Measurements from ENCODE around the gene C17orf67. TPM values are rescaled to one million over a fixed set of nuclear protein-coding genes. Genes with fewer than 3 reads are reported as not detected.

Gene C17orf67
- total and polyA plus RNA-seq, 9 of the 15 experiments (the other 6 are each of a cell fraction or from before 2014, with no cell fraction given) = 0.07 to 1.7 (median 0.59) TPM

DNA sequence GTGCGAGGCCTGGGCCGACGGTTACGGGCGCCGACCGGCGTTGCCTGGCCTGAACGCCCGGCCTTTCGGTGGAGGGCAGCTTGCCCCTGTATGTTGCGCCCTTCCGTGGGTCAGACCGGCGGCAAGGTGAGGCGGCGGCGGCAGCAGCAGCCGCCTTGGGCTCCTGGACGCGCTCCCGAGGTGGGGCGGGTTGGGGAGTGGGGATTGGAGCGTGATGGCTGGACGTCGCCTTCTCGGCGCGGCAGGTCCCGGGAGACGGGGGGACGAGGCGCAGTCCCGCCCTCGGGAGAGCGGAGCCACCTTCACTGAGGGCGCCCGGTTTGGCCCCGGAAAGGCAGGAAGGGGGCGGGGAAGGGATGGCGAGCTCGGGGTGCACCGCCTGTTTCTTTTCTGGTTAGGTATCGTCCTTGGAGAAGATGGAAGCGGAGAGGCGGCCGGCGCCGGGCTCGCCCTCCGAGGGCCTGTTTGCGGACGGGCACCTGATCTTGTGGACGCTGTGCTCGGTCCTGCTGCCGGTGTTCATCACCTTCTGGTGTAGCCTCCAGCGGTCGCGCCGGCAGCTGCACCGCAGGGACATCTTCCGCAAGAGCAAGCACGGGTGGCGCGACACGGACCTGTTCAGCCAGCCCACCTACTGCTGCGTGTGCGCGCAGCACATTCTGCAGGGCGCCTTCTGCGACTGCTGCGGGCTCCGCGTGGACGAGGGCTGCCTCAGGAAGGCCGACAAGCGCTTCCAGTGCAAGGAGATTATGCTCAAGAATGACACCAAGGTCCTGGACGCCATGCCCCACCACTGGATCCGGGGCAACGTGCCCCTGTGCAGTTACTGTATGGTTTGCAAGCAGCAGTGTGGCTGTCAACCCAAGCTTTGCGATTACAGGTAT is 902 bp upstream of the C17orf67 start (continued):
- TF ChIP-seq CREB1 (IDR thresholded peaks at IDR 0.05) (0 out of 2 replicates have a peak, but pooled peaks have one; percentile 8), CREB1 (CRISPR knock-in tag; IDR thresholded peaks at IDR 0.05) (no peak; the same call in 1 of the 2 replicates), ETS2 (tag; IDR thresholded peaks at IDR 0.05; ENCODE audit: borderline replicate concordance, poor library complexity, severe bottlenecking) (no peak), PHF20 (IDR thresholded peaks at IDR 0.05; ENCODE audit: partially characterized antibody) (peak; percentile 18), BDP1 (IDR thresholded peaks at IDR 0.05; ENCODE audit: insufficient read depth, insufficient read length) (no peak), KDM4B (IDR thresholded peaks at IDR 0.05; ENCODE audit: borderline replicate concordance in 2 of 2, low read depth in 1 of 2) (0 out of 4 replicates have a peak, but pooled peaks of 1 of the 2 experiments have one; percentile 24), RREB1 (CRISPR knock-in tag; IDR thresholded peaks at IDR 0.05) (0 out of 2 replicates have a peak, but pooled peaks have one; percentile 55), ZNF778 (CRISPR knock-in tag; IDR thresholded peaks at IDR 0.05) (no peak), THAP7 (CRISPR knock-in tag; IDR thresholded peaks at IDR 0.05) (peak; percentile 68; the same call in 1 of the 2 replicates), NONO (IDR thresholded peaks at IDR 0.05; ENCODE audit: low read depth in 2 of 2, low read length in 1 of 2) (peak; percentile 4 to 83; a peak in 1 of 4 replicates), HNRNPLL (IDR thresholded peaks at IDR 0.05; ENCODE audit: low read depth, low read length, poor library complexity, severe bottlenecking) (no peak), NR2C1 (IDR thresholded peaks at IDR 0.05) (no peak), NR2C1 (tag; IDR thresholded peaks at IDR 0.05) (no peak), UBTF (IDR thresholded peaks at IDR 0.05; ENCODE audit: borderline replicate concordance in 1 of 2, low read depth in 2 of 2, low read length in 2 of 2) (peak; percentile 25 to 83; a peak in 3 of 4 replicates), ILF3 (IDR thresholded peaks at IDR 0.05; ENCODE audit: borderline replicate concordance) (no peak), RBM34 (IDR thresholded peaks at IDR 0.05; ENCODE audit: borderline replicate concordance, insufficient read depth, low read length) (peak; percentile 91; the same call in 1 of the 2 replicates)

Measured in K562 (cell line).